ENCODE results near the gene SLCO2A1.
"Not testable (repeated sequence)": the region's sequence is repeated elsewhere in the genome, so short reads cannot be mapped to it uniquely, and the experiment has no call there.

Gene SLCO2A1

DNA sequence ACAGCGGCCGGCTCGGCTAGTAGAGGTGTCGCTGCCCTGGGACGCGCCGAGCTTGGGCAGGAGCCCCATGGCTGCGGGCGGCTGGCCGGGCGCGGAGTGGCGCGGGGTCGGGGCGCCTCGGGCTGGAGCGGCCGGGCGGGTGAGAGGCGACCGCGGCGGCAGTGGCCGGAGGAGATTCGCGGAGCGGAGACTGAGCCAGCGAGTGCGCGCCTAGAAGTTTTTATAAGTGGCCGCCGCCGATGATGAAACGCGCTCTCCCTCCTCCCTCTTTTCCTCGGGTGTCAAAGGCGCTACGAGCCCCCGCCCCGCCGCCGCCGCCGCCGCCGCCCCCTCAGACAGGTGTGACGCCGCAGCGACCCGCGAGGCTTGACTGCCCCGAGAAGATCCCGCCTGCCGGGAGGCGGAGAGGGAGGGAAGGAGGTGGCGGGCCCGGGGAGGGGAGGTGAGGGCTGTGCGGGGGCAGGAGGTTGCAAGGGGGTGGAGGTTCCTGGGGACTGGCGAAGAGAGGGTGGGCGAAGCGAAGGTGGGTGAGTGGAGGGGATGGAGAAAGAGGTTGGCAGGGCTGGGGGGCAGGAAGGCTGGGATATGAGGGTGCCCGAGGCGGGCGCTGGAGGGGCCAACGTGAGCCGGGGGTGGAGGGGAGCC is at the start of gene SLCO2A1:
TSS of gene SLCO2A1 (minus strand) at position 192 of the 645 bp plus-strand sequence. CDS start at position 69, 123 bp downstream.
- DNase-seq (ENCODE audit: low read depth) = peak; percentile 21

DNA sequence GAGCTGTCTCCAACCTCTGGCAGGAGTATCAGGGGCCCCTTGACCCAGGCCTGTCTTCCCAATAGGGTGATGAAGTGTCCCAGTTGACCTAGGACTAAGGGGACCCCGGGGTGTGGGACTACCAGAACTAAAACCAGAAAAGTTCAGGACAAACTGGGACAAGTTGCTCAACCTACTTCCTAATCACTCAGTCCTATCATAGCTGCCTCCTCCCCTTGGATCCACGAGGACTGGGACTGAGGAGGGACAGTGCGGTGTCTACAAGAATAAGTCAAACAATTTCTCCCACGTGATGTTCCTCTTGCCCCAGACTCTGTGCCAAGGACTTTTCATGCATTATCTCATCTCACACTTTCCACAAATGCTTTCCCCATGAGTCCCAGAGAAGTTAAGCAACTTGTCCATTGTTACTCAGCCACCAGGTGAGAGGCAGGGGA is 49.4 kb upstream of the SLCO2A1 start:
- no peak for DNase-seq (ENCODE audit: low read depth)

DNA sequence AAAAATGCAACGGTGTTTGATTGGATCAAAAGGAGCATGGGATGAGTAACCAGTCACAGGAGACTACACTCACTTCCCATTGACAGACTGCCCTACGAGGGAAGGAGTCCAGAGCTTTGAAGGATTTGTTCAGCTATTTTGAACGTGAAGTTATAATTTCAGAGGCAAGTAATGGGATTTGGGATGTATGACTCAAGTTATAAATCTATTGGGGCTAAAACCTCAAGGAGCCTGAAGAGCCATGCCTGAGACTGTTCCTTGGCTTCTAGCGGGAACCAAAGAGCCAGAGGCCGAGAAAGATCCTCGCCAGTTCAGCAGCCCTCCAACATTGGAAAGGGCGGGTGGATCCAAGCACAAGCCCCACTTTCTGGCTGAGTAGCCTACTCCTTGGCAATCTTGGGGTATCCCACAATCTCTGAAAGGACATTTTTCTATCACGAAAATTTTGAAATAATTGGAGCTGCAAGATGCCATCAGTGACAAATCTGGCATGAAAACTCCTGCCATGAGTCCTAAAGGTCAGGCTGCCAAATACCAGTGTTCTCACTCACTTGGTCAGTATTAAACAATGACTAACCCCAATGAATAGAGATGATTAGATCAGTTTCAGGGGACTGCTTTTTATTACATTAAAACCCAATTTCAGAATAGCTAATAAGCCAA is 48.6 kb upstream of the SLCO2A1 start:
- DNase-seq (ENCODE audit: low read depth) = no peak

DNA sequence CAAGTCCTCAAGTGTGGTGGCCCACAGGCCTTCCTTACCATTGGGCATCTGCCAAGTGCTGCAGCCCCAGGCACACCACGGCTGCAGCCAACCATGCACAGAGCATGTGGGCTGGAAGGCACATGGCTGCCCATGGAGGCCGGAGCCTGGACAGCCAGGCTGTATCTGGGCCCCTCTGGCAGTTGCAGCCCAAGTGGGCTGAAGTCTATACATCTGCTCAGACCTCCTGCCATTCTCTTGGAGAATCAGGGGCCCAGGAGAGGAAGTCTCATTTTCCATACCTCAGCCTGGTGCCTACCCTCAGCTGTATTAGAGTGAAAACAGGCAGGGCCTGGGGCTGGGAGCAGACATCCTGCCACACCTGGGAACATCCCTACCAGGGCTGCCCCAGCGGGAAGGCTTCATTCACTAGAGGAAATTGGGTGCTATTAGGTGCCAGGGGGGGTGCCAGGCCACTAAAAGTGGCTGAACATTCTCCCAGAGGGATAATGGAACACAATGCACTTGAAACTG is 48.0 kb upstream of the SLCO2A1 start:
- no peak for DNase-seq (ENCODE audit: low read depth)

DNA sequence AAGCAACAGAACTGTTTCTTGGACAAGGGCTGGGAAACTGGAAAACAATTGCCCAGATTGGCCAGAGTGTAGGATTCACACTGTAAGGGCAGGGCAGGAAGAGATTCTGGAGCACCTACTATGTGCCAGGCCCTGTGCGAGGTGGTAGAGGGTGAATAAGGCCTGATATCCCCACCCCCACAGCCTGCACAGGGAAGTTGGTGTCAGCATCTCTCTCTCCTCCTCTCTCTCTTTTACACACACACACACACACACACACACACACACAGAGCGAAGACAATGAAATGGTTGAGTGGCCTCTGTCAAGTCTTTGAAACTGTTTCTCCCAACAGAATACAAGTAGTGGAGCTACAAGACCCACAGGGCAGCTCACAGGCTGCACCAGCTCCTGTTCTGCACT is 47.1 kb upstream of the SLCO2A1 start:
- DNase-seq (ENCODE audit: low read depth) = no peak

DNA sequence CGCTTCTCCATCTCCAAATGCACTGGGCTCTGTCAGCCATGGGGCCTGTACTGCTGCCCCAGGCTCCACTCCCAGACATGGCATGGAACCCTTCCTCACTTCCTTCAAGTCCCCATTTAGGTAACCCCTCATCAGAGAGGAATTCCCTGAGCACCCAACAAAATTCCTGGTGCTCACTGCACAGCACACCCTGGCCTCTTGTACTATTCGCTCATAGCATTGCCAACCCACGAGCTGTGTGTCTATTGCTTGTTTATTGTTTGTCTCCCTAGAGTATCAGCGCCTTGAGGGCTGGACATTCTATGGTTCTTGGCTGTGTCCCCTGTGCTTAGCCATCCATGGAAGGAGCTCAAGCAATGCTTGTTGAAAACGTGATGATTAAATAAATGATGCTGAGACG is 46.1 kb upstream of the SLCO2A1 start:
- no peak for DNase-seq (ENCODE audit: low read depth)

DNA sequence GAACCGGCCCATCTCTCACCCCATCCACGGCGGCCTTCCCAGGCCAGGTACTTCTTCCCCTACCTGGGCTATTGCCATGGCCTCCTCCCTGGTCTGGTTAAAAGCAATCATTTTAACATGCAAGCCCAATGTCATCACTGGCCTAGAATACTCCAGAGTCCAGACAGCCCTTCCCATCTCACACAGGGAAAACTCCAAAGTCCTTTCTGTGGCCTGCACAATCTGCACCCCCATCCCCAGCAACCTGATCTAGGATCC is 45.8 kb upstream of the SLCO2A1 start:
- DNase-seq (ENCODE audit: low read depth) = no peak

DNA sequence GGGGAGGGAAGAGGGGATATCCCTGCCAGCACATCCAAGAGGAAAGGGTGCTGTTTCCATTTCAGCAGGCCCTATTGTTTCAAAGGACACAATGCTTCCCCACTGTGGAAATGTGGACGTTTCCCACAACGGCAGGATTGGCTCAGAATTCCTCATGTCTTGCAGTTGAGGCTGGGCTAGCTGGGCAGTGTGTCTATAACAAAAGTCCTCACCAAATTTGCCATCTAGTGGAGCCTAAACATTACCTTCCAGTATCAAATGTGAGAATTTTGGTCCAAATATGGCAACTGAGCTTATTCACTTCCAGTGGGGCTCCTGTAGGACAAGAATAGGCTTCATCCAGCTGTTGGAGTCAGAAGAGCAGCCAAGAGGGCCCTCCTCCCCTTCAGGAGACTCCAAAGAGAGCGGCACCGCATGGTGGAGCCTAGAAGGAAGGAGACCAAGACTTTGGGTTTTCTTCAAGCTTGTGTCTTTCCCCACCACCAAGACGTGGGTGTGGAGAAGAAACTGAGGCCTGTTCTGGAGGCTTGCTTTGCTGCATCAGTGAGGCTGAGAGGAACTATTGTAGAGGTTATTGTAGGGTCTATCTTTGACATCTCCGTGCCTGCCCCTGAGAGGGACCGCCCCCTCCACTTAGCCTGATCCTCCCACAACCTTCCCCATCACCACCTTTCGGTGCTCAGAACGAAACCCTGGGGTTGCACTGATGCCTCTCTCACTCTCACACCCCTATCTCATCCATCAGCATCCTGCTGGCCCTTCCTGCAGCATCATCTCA is 45.3 kb upstream of the SLCO2A1 start:
- no peak for DNase-seq (ENCODE audit: low read depth)

DNA sequence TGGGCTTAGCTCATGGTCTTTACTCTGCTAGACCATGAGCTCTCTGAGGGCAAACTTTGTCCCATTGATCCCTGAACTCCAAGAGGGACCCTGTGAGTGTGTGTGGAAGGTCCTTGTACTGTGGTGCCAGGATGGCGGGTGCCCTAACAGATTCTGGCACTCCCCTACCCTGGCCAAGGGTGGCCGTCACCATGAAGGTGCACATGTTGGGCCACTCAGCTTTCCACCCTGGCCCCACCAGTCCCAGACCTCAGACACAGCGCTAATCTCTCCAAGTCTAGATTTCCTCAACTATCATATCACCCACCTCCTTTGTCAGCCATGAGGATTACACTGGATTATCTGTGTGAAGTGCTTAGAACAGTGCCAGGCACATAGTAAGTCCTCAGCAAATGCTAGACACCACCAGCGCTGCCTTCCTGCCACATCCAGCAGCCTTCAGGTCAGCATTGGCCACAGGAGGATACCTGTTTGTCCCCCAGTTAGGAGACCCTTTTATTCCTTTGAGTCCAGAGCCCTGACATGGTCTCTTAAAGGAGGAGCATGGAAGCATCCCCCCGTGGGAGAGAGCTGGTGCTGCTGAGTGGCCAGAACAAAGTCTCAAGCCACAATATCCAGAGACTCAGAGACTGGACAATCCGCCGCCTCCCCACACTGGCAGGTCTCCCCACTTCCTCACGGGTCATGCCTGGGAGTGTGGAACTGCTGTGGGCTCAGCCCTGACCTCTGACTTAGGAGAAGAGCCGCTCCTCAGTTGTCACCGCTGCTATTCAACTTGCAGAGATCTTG is 44.5 kb upstream of the SLCO2A1 start:
- no peak for DNase-seq (ENCODE audit: low read depth)

DNA sequence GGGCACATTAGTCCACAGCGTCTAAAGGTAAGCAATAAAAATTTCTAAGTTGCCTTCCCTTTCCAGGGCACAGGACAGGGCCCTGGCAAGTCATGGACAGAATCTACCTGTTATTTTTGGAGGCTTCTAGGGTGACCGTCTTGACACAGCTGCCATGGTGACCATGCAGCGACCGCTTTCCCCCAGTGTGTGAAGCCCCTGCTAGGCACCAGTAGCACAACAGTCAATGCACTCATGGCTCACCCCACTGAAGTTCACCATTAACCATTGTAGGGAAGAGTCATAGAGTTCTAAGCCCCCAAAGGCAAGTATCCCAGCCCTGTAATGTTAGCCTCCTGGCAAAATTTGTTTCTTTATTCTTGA is 43.8 kb upstream of the SLCO2A1 start:
- DNase-seq (ENCODE audit: low read depth) = no peak

DNA sequence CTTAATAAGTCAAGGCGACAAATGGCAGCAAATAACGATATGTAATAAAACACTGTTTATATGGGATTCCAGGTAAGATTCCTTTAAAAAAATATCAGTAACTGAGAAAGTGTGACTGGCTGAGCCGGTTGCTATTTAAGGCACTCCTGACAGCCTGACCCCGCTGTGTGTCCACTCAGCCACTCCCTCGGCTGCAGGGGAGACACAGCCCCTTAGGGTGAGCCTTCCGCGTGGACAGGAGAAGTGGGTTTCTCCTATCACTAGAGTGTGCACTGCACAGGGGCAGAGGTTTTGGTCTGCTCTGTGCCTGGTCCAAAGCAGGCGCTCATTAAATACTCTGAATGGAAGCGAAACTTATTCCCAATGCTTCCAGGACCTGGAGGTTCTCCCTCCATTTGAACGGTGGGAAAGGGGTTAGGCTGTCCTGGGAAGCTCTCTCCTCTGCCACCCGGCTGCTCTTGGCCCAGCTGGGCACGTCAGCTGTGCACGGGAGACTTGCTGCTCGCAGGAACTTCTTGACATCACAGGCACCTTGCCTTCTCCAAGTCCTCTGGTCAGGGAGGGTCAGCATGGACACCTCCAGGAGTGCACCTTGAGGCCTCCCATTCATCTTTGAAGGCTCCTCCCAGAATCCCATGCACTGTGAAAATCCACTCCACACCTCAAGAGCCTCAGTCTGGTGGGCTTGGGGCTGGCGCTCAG is 43.3 kb upstream of the SLCO2A1 start:
- no peak for DNase-seq (ENCODE audit: low read depth)

DNA sequence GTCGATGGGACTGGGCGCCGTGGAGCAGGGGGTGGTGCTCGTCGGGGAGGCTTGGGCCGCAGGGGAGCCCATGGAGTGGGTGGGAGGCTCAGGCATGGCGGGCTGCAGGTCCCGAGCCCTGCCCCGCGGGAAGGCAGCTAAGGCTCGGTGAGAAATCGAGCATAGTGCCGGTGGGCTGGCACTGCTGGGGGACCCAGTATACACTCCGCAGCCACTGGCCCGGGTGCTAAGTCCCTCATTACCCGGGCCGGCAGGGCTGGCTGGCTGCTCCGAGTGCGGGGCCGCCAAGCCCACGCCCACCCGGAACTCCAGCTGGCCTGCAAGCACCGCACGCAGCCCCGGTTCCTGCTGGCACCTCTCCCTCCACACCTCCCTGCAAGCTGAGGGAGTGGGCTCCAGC is 40.6 kb upstream of the SLCO2A1 start:
- not testable (repeated sequence) for DNase-seq (ENCODE audit: low read depth)

DNA sequence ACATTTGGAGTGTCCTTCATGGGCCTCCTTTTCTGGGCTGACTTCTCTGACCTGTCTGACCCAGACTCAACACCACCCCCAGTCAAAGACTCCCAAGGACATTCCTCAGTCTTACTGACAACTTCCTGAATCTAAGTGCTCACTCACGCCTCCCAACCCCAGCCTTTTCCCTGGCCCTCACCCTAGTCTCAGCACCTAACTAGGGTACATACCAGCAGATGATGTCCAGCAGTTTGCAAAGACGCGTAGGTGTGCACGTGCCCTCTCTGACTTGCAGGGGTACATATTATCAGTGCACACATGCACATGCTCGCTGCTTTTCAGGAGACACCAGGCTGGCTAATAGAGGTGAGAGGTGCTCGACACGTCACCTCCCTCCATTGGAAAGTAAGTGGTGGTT is 38.7 kb upstream of the SLCO2A1 start:
- no peak for DNase-seq (ENCODE audit: low read depth)

DNA sequence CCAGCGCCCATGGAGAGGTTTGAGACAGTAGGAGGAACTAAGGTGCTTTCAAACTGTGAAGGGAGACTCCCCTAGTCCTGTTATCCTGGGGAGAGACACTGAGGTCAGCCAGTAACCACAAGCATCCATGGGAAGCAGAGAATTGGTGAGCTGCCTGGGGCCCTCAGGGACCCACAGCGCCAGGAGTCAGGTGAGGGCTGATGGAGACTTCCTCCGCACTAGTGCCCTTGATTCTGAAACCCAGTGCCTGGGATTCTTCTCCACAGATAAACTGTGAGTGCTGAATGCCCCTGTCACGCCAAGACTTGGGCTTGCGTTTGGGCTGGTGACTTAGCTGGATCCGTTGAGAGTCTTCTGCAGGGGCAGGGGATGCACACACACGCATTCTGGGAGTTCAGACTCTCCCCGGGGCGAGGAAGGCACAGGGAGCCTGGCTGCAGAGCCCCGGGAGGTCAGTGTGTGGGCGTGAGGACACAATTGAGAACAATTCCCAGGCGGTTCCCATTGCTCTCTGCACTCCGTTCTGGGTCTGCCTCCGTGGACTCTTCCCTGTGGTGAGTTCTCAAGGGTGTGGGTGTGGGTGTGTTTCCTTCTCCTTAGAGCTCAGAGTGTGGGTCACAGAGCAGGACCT is 37.9 kb upstream of the SLCO2A1 start:
- DNase-seq (ENCODE audit: low read depth) = no peak

DNA sequence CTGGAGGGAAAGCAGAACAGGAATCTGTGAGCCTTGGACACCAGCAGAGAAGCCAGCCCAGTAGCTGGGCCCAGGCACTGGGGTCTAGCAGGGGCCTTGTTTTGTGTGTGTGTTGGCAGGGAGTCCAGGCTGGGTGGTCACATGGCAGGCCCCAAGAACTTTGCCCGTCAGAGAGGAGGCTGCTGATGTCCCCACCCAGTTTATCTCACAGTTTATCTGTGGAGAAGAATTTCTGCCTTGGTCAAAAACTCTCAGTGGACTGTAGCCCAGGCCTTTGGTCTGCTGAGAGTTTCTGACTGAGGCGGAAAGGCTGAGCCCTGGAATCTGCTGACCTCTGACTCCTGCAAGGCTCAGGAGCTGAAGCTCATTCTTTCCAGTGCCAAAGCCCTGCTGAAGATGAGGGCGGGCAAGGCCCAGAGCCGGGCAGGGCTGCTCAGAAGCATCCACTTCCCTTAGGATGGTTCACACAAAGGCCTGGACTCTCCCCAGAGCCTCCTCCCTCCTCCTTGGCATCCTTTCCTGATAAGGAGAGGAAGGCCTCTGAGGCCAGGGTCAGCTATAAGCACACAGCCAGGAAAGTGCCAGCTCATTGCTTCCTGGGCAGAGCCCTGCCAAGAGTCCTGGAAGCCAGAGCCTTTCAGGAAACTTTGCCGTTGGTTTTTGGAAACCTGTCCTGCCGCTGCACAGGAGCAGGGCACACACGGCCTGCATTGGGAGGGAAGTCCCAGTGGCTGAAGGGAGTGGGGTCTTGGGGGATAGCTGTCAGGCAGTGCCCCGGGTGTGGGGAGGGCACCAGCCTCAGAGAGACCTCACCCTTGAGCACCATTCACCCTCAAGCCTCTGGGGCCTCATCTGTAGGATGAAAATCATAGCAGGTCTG is 37.2 kb upstream of the SLCO2A1 start:
- DNase-seq (ENCODE audit: low read depth) = no peak

DNA sequence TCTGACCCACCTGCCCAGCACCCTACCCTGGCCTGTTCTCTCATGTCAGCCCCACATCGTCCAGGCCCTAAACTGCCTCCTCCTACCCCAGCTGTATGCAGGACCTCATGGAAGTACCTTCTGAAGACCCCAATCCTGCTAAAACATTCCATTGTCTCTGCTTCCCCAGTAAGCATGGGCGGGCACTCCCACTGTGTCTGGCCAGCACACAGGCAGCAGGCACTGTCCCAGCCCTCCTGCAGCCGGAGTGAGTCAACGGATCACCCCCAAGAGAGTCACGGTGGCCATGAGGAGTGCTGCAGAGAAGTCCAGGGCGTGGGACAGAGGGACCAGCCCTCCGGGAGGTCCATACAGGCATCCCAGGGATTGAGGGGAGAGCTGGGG is 36.4 kb upstream of the SLCO2A1 start:
- DNase-seq (ENCODE audit: low read depth) = no peak

DNA sequence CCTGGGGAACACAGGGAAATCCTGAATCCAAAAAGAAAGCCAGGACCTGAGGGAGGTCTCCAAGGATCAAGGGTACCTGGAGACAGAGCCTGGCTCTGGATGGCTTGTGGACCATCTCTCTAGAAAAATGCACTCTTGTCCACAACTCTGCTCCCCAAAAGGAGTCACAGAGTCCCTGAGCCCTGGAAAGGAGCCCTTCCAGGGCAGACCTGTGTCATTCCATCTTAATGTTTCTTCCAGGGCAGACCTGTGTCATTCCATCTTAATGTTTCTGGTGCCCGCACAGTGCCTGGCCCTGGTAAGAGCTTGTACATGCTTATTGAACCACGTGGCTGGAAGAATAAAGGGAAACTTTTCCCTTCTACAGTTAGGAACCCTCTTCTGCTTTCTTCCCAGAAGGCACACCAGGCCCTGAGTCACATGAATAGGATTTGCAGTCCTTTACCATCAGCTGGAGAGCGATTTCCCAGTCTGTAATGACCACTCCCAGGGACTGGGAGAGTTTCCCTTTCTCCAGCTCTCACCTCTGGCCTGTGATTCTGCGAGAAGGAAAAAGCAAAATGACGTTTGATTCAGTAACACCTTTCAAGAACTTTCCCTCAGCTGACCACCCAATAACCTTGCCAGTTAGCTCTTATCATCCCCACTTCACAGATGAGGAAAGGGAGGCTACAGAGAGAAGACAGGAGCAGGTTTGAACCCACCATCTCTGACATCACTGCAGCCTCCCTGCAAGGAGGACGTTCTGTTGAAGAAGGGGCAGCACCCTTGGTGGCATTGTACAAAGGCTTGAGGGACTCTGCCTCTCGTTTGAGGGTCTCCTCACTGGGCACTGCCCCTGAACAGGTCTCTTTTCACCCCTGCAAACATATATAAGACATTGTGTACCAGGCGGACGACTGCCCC is 35.8 kb upstream of the SLCO2A1 start:
- DNase-seq (ENCODE audit: low read depth) = no peak

DNA sequence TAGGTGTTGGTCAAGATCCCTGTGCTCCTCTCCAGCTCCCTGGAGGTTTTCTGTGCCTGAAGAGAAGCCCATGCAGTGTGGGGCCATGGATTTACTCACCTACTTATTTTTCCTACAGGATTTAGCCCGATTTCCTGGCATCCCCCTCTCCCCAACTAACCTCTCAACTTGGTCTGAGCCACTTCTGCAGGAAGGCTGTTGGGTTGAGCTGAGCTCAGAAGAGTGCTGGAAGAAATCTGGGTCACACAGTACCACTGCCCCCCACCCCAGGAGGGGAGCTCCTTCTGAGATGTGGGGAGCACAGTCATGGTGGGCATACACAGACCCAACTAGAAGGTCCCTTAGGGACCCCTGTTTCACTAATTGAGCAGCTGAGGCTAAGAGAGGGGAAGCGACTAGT is 34.4 kb upstream of the SLCO2A1 start:
- DNase-seq (ENCODE audit: low read depth) = no peak

DNA sequence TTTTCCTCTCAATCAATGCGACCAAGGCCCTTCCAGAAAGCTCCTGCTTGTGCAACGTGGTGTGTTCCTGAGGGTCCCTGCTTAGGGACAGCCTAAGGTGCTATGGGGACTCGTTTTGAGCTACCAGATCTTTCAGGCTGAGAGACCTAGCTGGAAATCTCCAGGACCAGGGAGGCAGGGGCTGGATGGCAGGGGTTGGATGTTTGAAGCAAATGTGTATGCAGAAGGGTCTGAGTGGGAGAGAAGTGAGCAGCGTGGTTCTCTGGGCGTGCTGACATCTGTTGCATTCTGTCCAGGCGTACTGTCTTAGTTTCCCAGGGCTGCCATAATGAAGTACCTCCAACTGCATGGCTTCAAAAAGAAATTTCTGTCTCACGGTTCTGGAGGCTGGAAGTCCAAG is 31.7 kb upstream of the SLCO2A1 start:
- DNase-seq (ENCODE audit: low read depth) = no peak

Measured in iris pigment epithelial cell (primary cell).